ENCODE results near the gene IGSF10.

Gene IGSF10

GRCh38 chr3:151462991-151463390, 2.1 kb upstream of the IGSF10 start:
- TF ChIP-seq MAX (IDR thresholded peaks at IDR 0.05; ENCODE audit: low read depth, low read length), result no peak
- no peak for TF ChIP-seq MYC (IDR thresholded peaks at IDR 0.05; ENCODE audit: low read depth, low read length)
- TF ChIP-seq, protein P1, sequence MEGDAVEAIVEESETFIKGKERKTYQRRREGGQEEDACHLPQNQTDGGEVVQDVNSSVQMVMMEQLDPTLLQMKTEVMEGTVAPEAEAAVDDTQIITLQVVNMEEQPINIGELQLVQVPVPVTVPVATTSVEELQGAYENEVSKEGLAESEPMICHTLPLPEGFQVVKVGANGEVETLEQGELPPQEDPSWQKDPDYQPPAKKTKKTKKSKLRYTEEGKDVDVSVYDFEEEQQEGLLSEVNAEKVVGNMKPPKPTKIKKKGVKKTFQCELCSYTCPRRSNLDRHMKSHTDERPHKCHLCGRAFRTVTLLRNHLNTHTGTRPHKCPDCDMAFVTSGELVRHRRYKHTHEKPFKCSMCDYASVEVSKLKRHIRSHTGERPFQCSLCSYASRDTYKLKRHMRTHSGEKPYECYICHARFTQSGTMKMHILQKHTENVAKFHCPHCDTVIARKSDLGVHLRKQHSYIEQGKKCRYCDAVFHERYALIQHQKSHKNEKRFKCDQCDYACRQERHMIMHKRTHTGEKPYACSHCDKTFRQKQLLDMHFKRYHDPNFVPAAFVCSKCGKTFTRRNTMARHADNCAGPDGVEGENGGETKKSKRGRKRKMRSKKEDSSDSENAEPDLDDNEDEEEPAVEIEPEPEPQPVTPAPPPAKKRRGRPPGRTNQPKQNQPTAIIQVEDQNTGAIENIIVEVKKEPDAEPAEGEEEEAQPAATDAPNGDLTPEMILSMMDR (IDR thresholded peaks at IDR 0.05; ENCODE audit: low read depth, low read length), result no peak
- no peak for DNase-seq (ENCODE audit: low read depth)
- no peak overlapping the region for H3K4me3 ChIP-seq (ENCODE audit: low read depth, low read length)

DNA sequence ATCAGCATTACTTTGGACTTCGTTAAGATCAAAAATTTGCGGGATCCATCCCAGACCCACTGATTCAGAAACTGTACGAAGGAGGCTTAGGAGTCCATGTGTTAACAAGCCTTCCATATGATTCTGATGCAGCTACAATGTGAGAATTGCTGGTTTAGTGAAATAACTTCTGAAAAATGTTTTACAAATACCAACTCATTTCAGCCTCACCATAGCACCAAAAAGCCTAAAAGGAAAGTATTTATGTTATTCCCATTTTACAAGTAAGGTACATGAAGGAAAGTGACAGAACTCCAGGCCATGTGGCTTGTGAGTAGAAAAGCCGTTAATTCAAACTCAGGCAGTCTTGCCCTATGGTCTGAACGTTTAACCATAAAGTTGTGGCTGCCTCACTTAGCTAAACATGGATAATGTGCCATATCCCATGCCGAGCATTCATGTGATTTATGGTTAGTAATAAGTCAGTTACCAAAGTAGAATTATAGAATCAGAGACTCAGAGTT, 1.5 kb upstream of the IGSF10 start:
- no peak overlapping the region for H3K4me3 ChIP-seq (ENCODE audit: low read depth, low read length)
- TF ChIP-seq MYC (IDR thresholded peaks at IDR 0.05; ENCODE audit: low read depth, low read length) (no peak), MAX (IDR thresholded peaks at IDR 0.05; ENCODE audit: low read depth, low read length) (no peak), POLR2A (IDR thresholded peaks at IDR 0.05; ENCODE audit: extremely low read depth, insufficient read length) (no peak)
- TF ChIP-seq, protein P1 (IDR thresholded peaks at IDR 0.05; ENCODE audit: low read depth, low read length), result no peak
- no peak for DNase-seq (ENCODE audit: low read depth)

DNA sequence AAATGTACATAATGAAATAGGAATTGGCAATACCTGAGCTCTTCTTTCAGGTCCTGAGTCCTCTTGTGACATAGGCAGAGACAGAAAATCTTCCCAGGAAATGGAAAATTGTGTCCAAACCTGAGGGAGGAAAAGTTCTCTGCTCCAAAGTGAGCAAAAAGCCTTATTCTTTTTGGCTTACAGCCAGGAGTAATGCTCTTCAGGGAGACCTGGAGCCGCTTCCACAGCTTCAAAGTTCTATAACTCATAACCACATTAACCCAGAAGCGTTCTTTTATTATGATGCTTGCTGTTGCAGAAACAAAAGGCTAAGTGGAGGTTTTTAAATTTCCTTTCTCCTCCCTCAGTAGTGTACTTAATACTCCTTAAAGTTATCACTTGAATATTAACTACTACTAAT, 633 bp downstream of the IGSF10 start:
- no peak overlapping the region for H3K4me3 ChIP-seq (ENCODE audit: low read depth, low read length)
- no peak for DNase-seq (ENCODE audit: low read depth)
- TF ChIP-seq MYC (IDR thresholded peaks at IDR 0.05; ENCODE audit: low read depth, low read length) (no peak), MAX (IDR thresholded peaks at IDR 0.05; ENCODE audit: low read depth, low read length) (no peak), POLR2A (IDR thresholded peaks at IDR 0.05; ENCODE audit: extremely low read depth, insufficient read length) (no peak)
- TF ChIP-seq, protein P1 (IDR thresholded peaks at IDR 0.05; ENCODE audit: low read depth, low read length), result no peak

- TF ChIP-seq MAX (IDR thresholded peaks at IDR 0.05; ENCODE audit: low read depth, low read length) (no peak), MYC (IDR thresholded peaks at IDR 0.05; ENCODE audit: low read depth, low read length) (no peak), POLR2A (IDR thresholded peaks at IDR 0.05; ENCODE audit: extremely low read depth, insufficient read length) (no peak)
- TF ChIP-seq, protein P1 (IDR thresholded peaks at IDR 0.05; ENCODE audit: low read depth, low read length), result no peak
- no peak for DNase-seq (ENCODE audit: low read depth)
- no peak overlapping the region for H3K4me3 ChIP-seq (ENCODE audit: low read depth, low read length)
These were observed 1.5 kb downstream of the IGSF10 start for GRCh38 chr3:151459358-151459757.

DNA sequence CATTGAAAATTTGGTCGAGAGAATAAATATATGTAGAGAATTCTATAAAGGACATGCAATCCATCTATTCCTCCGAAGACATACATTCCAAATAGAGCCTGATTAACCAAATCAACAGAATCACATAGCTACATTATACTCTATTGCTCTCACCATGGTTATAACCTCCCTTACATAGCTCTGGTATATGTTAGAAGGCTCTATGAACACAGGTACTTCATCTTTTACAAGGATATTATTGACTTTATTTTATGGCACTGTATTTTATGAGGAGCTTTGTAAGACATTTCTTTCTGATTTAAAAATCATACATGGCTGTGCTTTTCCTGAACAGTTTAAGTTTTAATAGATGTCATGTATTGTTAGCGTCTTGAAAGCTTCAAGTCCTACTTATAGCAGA, 4.8 kb downstream of the IGSF10 start:
- TF ChIP-seq, protein P1 (IDR thresholded peaks at IDR 0.05; ENCODE audit: low read depth, low read length), result no peak
- TF ChIP-seq MAX (IDR thresholded peaks at IDR 0.05; ENCODE audit: low read depth, low read length) (no peak), POLR2A (IDR thresholded peaks at IDR 0.05; ENCODE audit: extremely low read depth, insufficient read length) (no peak), MYC (IDR thresholded peaks at IDR 0.05; ENCODE audit: low read depth, low read length) (no peak)
- H3K4me3 ChIP-seq (ENCODE audit: low read depth, low read length), result no peak overlapping the region
- no peak for DNase-seq (ENCODE audit: low read depth)

DNA sequence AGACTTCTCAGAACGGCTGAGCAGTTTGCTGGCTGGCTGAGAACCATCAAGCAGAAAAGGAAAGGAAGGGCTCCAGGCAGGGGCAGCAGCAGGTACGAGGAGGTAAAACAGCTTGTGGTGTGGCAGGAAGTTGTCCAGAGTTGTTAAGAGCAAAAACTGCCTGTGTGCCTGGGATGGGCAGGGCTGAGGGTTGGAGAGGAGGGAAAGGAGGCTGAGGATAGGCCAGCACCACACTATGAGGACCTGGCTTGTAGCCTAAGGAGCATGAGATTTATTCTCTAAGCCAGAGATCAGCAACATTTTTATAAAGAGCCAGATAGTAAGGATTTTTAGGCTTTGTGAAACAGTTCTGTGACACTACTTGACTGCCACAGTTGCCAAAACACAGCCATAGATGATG, 8.0 kb downstream of the IGSF10 start:
- DNase-seq (ENCODE audit: low read depth), result no peak
- TF ChIP-seq POLR2A (IDR thresholded peaks at IDR 0.05; ENCODE audit: extremely low read depth, insufficient read length) (no peak), MAX (IDR thresholded peaks at IDR 0.05; ENCODE audit: low read depth, low read length) (no peak), MYC (IDR thresholded peaks at IDR 0.05; ENCODE audit: low read depth, low read length) (no peak)
- TF ChIP-seq, protein P1 (IDR thresholded peaks at IDR 0.05; ENCODE audit: low read depth, low read length), result no peak
- H3K4me3 ChIP-seq (ENCODE audit: low read depth, low read length), result no peak overlapping the region

Measured in NB4 (cell line).